GM12878 (cell line): ENCODE data around the gene MTRF1L.

Source experiments
- EP300 ChIP-seq, 2 experiments: fragments of 150-350 bp in 1 of 2; IDR thresholded peaks; 2 replicates each; pipeline ENCODE4 v1.6.1; 2011 to 2012; ENCODE audit warnings: low read depth in 2 of 2, low read length in 2 of 2, borderline replicate concordance in 1 of 2, improper control_type of control experiment in 1 of 2, inconsistent platforms in 1 of 2; ENCODE audit not compliant: control insufficient read depth in 1 of 2
- TARDBP ChIP-seq: IDR thresholded peaks from 2 replicates; pipeline ENCODE4 v1.6.1; 2016; ENCODE audit warnings: borderline replicate concordance

DNA sequence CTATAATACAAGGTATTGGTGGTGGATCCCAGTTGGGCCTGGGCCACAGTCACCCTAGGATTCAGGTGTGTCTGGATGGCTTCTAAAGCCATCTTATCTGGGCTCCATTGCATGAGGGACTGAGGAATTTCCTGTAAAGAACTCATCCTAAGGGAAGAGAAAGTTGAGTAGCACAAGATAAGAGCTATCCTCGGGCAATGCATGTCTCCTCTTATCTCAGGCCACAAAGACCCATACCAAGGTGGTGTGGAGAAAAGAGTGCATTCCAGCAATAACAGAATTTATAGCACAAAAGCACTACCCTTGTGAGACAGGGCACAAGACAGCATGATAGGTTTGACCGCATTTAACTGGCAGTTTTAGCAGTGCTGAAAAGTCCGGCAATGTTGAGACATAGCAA is 14.3 kb upstream of the MTRF1L start:
- TF ChIP-seq EP300 (IDR thresholded peaks at IDR 0.05; ENCODE audit: borderline replicate concordance in 1 of 2, control insufficient read depth in 1 of 2, low read depth in 2 of 2, low read length in 2 of 2) (no peak), TARDBP (no peak)
